CD4-positive, alpha-beta T cell treated with Interleukin-17A for 1 hour (primary cell): Measurements from ENCODE around the gene TMEM207.

Experiments used
- DNase-seq: peaks from one replicate; pipeline ENCODE4 v3.0.0-alpha.2; 2020

Gene TMEM207

GRCh38 chr3:190444006-190444405 is 5.7 kb downstream of the TMEM207 start:
- no peak for DNase-seq

GRCh38 chr3:190443257-190443656 is 6.4 kb downstream of the TMEM207 start:
- no peak for DNase-seq

- DNase-seq: no peak
Observed at GRCh38 chr3:190442240-190442639, 7.5 kb downstream of the TMEM207 start.

GRCh38 chr3:190436331-190436730 is 13.4 kb downstream of the TMEM207 start:
- DNase-seq: no peak

GRCh38 chr3:190435618-190436017 is 14.1 kb downstream of the TMEM207 start:
- DNase-seq: no peak

- no peak for DNase-seq
Observed at GRCh38 chr3:190433626-190434025, 16.1 kb downstream of the TMEM207 start.

GRCh38 chr3:190432216-190432615 is 17.5 kb downstream of the TMEM207 start:
- DNase-seq: no peak

- no peak for DNase-seq
Observed at GRCh38 chr3:190430906-190431305, 18.8 kb downstream of the TMEM207 start.

- DNase-seq: no peak
Observed at GRCh38 chr3:190429681-190430080, 20.0 kb downstream of the TMEM207 start.

GRCh38 chr3:190426806-190427507 is 22.7 kb downstream of the TMEM207 start:
- no peak for DNase-seq

- DNase-seq: no peak
Observed at GRCh38 chr3:190425833-190426232, 23.9 kb downstream of the TMEM207 start.

- peak; percentile 52 for DNase-seq
Observed at GRCh38 chr3:190424478-190425439, 24.9 kb downstream of the TMEM207 start.

- no peak for DNase-seq
Observed at GRCh38 chr3:190424108-190424477, 25.6 kb downstream of the TMEM207 start.

- no peak for DNase-seq
Observed at GRCh38 chr3:190414297-190414696, 35.4 kb downstream of the TMEM207 start.

GRCh38 chr3:190404715-190405114 is 45.0 kb downstream of the TMEM207 start:
- no peak for DNase-seq

- DNase-seq: no peak
Observed at GRCh38 chr3:190401963-190402362, 47.7 kb downstream of the TMEM207 start.

- no peak for DNase-seq
Observed at GRCh38 chr3:190399677-190400076, 50.0 kb downstream of the TMEM207 start.

- no peak for DNase-seq
Observed at GRCh38 chr3:190397889-190398288, 51.8 kb downstream of the TMEM207 start.

- DNase-seq: no peak
Observed at GRCh38 chr3:190396001-190396400, 53.7 kb downstream of the TMEM207 start.

- no peak for DNase-seq
Observed at GRCh38 chr3:190388703-190389102, 61.0 kb downstream of the TMEM207 start.

- DNase-seq: no peak
Observed at GRCh38 chr3:190387578-190388213, 62.0 kb downstream of the TMEM207 start, which contains the start of gene CLDN16. TSS of gene CLDN16 (plus strand) at chr3:190388163. CDS start at chr3:190388330, 167 bp downstream.

GRCh38 chr3:190385731-190386688 is 63.7 kb downstream of the TMEM207 start:
- no peak for DNase-seq
